Caco-2 (cell line): ENCODE measurements around the gene REV3L. TPM values are rescaled to one million over a fixed set of nuclear protein-coding genes. Genes with fewer than 3 reads are reported as not detected.

Experiments used
- BruUV-seq: library from RNA; stranded (reverse); fragments of 400-500 nt; replicated peaks from 2 replicates; lab custom pipeline; 2021; lab: Mats Ljungman, UMichigan
- CTCF ChIA-PET: fragments of 300-600 bp; sonication (Branson Sonifier 250); formaldehyde crosslinking; loops from one replicate; lab custom pipeline; 2022; ENCODE audit warnings: antibody characterized with exemption; lab: Charles Lee
- POLR2A ChIA-PET: fragments of 300-600 bp; sonication (Branson Sonifier 250); formaldehyde crosslinking; loops from one replicate; lab custom pipeline; 2022; ENCODE audit warnings: antibody characterized with exemption; lab: Charles Lee
- DNase-seq, 2 experiments: peaks; one replicate each; pipeline versions ENCODE4 v3.0.0 to v3.0.0-alpha.2; 2020 to 2022
- H3K27me3 ChIP-seq: replicated peaks from 2 replicates; pipeline ENCODE4 v1.6.0; 2011; ENCODE audit warnings: low read length; ENCODE audit not compliant: control insufficient read depth, insufficient read depth
- H3K36me3 ChIP-seq: 2 replicates; pipeline ENCODE4 v1.5.1; 2011; ENCODE audit warnings: low read length; ENCODE audit not compliant: control insufficient read depth, insufficient read depth
- H3K4me1 ChIP-seq: fragments of 250-450 bp; sonication (Bioruptor Pico); 2 replicates; pipeline ENCODE4 v1.5.1; 2020; ENCODE audit warnings: mild to moderate bottlenecking
- H3K4me3 ChIP-seq: 2 replicates; pipeline ENCODE4 v1.5.1; 2011; ENCODE audit warnings: low read depth, mild to moderate bottlenecking, control low read depth, low read length
- H3K9me3 ChIP-seq: fragments of 250-450 bp; sonication (Bioruptor Pico); 2 replicates; pipeline ENCODE4 v1.5.1; 2020; ENCODE audit warnings: mild to moderate bottlenecking, moderate library complexity
- H3K27ac Mint-ChIP-seq: one replicate; pipeline ENCODE4 v1.8.0; 2022; ENCODE audit warnings: mixed read lengths; ENCODE audit not compliant: unreplicated experiment
- H3K27me3 Mint-ChIP-seq: one replicate; pipeline ENCODE4 v1.8.0; 2022; ENCODE audit warnings: mixed read lengths; ENCODE audit not compliant: insufficient read depth, unreplicated experiment
- H3K36me3 Mint-ChIP-seq: one replicate; pipeline ENCODE4 v1.8.0; 2022; ENCODE audit warnings: mild to moderate bottlenecking, mixed read lengths; ENCODE audit not compliant: insufficient read depth, unreplicated experiment
- H3K4me1 Mint-ChIP-seq: one replicate; pipeline ENCODE4 v1.8.0; 2022; ENCODE audit warnings: low read depth, mixed read lengths; ENCODE audit not compliant: unreplicated experiment
- H3K4me3 Mint-ChIP-seq: one replicate; pipeline ENCODE4 v1.8.0; 2022; ENCODE audit warnings: mild to moderate bottlenecking, moderate library complexity, mixed read lengths; ENCODE audit not compliant: unreplicated experiment
- H3K9me3 Mint-ChIP-seq: one replicate; pipeline ENCODE4 v1.8.0; 2022; ENCODE audit warnings: mixed read lengths; ENCODE audit not compliant: unreplicated experiment
- intact Hi-C: fragments of 100-400 bp; cut with micrococcal nuclease; formaldehyde crosslinking; loops from one replicate; pipeline ENCODE4 v1.10.0; 2022; ENCODE audit not compliant: unreplicated experiment
- total RNA-seq: library from RNA; stranded (reverse); gene quantifications from 2 replicates; pipeline ENCODE4 v1.2.3, GENCODE V29; 2022
- TF ChIP-seq, protein P1 (sequence below), 2 experiments: fragments of 200-600 bp in 1 of 2; IDR thresholded peaks; 1 replicate in 1 of 2; 2 replicates in 1 of 2; pipeline versions ENCODE4 v1.5.1 to v1.8.0; 2011 to 2022; ENCODE audit warnings: antibody characterized with exemption in 1 of 2, control low read depth in 1 of 2, inconsistent platforms in 1 of 2, low read depth in 1 of 2, low read length in 1 of 2, mild to moderate bottlenecking in 1 of 2, moderate library complexity in 1 of 2; ENCODE audit not compliant: insufficient read depth in 1 of 2, severe bottlenecking in 1 of 2, unreplicated experiment in 1 of 2

The REV3L gene
- total RNA-seq, 1 experiment from 2014 or later: 22.2 TPM

DNA sequence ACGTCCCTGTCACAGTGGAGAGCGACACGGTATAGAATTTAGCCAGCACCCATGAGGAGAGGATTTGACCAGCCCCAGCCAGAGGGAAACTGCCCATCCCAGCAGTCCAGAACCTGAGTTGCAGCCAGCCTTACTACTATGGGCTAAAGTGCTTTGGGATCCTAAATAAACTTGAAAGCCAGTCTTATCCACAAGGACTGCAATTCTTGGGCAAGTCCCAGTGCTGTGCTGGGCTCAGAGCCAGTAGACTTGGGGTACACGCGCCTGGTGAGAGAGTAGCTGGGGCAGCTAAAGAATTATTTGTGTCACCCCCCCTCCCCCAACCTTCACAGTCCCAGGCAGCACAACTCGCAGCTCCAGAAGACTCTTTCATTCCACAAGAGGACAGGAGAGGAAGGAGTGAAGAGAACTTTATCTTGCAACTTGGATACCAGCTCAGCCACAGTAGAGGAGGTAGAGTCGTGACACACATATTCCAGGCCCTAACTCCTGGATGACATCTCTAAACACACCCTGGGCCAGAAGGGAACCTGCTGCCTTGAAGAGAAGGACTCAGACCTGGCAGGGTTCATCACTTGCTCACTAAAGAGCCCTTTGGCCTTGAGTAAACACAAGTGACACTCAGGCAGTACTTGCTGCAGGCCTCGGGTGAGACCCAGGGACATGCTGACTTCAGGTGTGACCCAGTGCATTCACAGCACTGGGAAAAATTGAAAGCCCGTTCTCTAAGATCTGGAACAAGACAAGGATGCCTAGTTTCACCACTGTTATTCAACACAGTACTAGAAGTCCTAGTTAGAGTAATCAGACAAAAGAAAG, 100.3 kb downstream of the REV3L start:
- no peak overlapping the region for H3K4me3 Mint-ChIP-seq
- intact Hi-C loops: no loop called here
- no peak for DNase-seq
- H3K36me3 Mint-ChIP-seq: peaks cover 36% of the 10 kb centered on the region
- H3K4me1 ChIP-seq: no peaks in the 10 kb centered on the region
- CTCF ChIA-PET: no interaction called here
- H3K36me3 ChIP-seq: peaks cover 2% of the 10 kb centered on the region; the same call in 1 of the 2 replicates
- no peaks in the 10 kb centered on the region for H3K9me3 Mint-ChIP-seq
- TF ChIP-seq, protein P1, sequence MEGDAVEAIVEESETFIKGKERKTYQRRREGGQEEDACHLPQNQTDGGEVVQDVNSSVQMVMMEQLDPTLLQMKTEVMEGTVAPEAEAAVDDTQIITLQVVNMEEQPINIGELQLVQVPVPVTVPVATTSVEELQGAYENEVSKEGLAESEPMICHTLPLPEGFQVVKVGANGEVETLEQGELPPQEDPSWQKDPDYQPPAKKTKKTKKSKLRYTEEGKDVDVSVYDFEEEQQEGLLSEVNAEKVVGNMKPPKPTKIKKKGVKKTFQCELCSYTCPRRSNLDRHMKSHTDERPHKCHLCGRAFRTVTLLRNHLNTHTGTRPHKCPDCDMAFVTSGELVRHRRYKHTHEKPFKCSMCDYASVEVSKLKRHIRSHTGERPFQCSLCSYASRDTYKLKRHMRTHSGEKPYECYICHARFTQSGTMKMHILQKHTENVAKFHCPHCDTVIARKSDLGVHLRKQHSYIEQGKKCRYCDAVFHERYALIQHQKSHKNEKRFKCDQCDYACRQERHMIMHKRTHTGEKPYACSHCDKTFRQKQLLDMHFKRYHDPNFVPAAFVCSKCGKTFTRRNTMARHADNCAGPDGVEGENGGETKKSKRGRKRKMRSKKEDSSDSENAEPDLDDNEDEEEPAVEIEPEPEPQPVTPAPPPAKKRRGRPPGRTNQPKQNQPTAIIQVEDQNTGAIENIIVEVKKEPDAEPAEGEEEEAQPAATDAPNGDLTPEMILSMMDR (IDR thresholded peaks at IDR 0.05; ENCODE audit: insufficient read depth in 1 of 2, low read depth in 1 of 2, low read length in 1 of 2, severe bottlenecking in 1 of 2, unreplicated experiment in 1 of 2): no peak
- H3K27me3 Mint-ChIP-seq: no peaks in the 10 kb centered on the region
- no peaks in the 10 kb centered on the region for H3K4me1 Mint-ChIP-seq
- no TSS peak for BruUV-seq
- H3K27me3 ChIP-seq: no peaks in the 10 kb centered on the region
- H3K27ac Mint-ChIP-seq: no peak overlapping the region
- no peak overlapping the region for H3K4me3 ChIP-seq
- no peaks in the 10 kb centered on the region for H3K9me3 ChIP-seq
- POLR2A ChIA-PET: no interaction called here

DNA sequence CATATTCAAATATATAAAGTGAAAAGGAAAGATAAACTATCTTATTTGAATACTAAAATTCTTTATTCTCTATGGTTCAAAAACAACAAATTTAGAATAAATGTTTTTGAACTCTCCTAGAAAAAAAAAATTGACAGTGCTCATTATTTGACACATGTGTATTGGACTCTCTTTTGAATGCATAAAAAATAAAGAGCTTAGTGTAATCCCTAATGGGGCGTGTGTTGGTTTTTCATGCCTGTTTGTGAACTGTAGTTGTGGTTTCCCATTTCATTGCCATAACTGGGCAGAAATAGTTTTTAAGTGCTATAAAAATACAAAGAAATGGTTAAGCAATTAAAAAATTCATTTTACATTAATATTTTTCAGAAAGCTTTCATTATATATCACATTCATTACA, 101.3 kb downstream of the REV3L start:
- Histone ChIP-seq H3K36me3 (peaks cover 2% of the 10 kb centered on the region; the same call in 1 of the 2 replicates), H3K4me3 (no peak overlapping the region), H3K27me3 (no peaks in the 10 kb centered on the region), H3K9me3 (no peaks in the 10 kb centered on the region), H3K4me1 (no peaks in the 10 kb centered on the region)
- Mint-ChIP-seq H3K27me3 (no peaks in the 10 kb centered on the region), H3K36me3 (peaks cover 34% of the 10 kb centered on the region), H3K4me3 (no peak overlapping the region), H3K9me3 (no peaks in the 10 kb centered on the region), H3K4me1 (no peaks in the 10 kb centered on the region), H3K27ac (no peak overlapping the region)
- intact Hi-C loops: no loop called here
- BruUV-seq: no TSS peak
- no peak for DNase-seq
- CTCF ChIA-PET: no interaction called here
- POLR2A ChIA-PET: no interaction called here
- TF ChIP-seq, protein P1 (IDR thresholded peaks at IDR 0.05; ENCODE audit: insufficient read depth in 1 of 2, low read depth in 1 of 2, low read length in 1 of 2, severe bottlenecking in 1 of 2, unreplicated experiment in 1 of 2): no peak

DNA sequence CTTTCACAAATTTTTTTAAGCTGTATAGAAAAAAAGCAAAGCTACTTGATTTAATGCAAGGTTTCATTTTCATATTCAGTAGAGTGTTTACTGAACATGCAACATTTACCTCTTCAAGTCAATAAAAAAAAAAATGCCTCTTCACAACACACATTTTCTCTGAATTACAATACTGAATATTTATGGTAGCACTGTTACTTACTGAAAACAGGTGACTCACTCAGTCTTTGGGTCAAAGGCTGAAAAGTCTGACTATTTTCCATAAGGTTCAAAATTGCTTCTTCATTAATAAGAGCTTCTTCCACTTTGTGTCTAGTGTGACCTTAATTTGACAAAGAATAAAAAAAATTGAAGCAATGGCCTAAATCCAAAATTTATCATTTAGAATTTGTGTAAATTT, 101.9 kb downstream of the REV3L start:
- POLR2A ChIA-PET: no interaction called here
- peaks cover 2% of the 10 kb centered on the region; the same call in 1 of the 2 replicates for H3K36me3 ChIP-seq
- H3K27me3 Mint-ChIP-seq: no peaks in the 10 kb centered on the region
- H3K4me1 Mint-ChIP-seq: no peaks in the 10 kb centered on the region
- H3K4me3 Mint-ChIP-seq: no peak overlapping the region
- intact Hi-C loops: no loop called here
- no peak for DNase-seq
- H3K9me3 ChIP-seq: no peaks in the 10 kb centered on the region
- H3K36me3 Mint-ChIP-seq: peaks cover 33% of the 10 kb centered on the region
- no peak overlapping the region for H3K4me3 ChIP-seq
- H3K27ac Mint-ChIP-seq: no peak overlapping the region
- no peaks in the 10 kb centered on the region for H3K9me3 Mint-ChIP-seq
- no peaks in the 10 kb centered on the region for H3K4me1 ChIP-seq
- BruUV-seq: no TSS peak
- H3K27me3 ChIP-seq: no peaks in the 10 kb centered on the region
- CTCF ChIA-PET: no interaction called here
- TF ChIP-seq, protein P1 (IDR thresholded peaks at IDR 0.05; ENCODE audit: insufficient read depth in 1 of 2, low read depth in 1 of 2, low read length in 1 of 2, severe bottlenecking in 1 of 2, unreplicated experiment in 1 of 2): no peak
